Adipose tissue (tissue), 3 donors: ENCODE data around the gene SIRPA. TPM values are rescaled to one million over a fixed set of nuclear protein-coding genes. Genes with fewer than 3 reads are reported as not detected.

ENCODE experiments used
- H3K27ac ChIP-seq: one replicate; pipeline ENCODE4 v1.5.1; 2013; ENCODE audit warnings: low read depth, low read length
- WGBS, 3 donors: extraction: QIAGEN DNeasy Blood & Tissue Kit; methylation state at CpG; one replicate each; pipeline ENCODE4 v1.1.7; 2013; 5-methylcytosine and 5-hydroxymethylcytosine counted together
- polyA plus RNA-seq, 3 donors: library from polyadenylated mRNA; stranded (reverse); fragments of 200-250 nt; gene quantifications; one replicate each; pipeline ENCODE4 v1.2.3, GENCODE V29; 2013
- donor health status: healthy with polysubstance abuse.
- donor health status: Bipolar disorder and iron deficiency.
- donor health status: healthy.

Gene SIRPA
- polyA plus RNA-seq, 3 donors, result 7.9 to 36.2 (median 25.4) TPM

- 73 to 85% (median 84%) methylated on average over 10 to 11 of the region's 11 CpGs for WGBS, 3 donors
- no peak overlapping the region for H3K27ac ChIP-seq
Observed at GRCh38 chr20:1951436-1952115, 56.4 kb downstream of the SIRPA start.

DNA sequence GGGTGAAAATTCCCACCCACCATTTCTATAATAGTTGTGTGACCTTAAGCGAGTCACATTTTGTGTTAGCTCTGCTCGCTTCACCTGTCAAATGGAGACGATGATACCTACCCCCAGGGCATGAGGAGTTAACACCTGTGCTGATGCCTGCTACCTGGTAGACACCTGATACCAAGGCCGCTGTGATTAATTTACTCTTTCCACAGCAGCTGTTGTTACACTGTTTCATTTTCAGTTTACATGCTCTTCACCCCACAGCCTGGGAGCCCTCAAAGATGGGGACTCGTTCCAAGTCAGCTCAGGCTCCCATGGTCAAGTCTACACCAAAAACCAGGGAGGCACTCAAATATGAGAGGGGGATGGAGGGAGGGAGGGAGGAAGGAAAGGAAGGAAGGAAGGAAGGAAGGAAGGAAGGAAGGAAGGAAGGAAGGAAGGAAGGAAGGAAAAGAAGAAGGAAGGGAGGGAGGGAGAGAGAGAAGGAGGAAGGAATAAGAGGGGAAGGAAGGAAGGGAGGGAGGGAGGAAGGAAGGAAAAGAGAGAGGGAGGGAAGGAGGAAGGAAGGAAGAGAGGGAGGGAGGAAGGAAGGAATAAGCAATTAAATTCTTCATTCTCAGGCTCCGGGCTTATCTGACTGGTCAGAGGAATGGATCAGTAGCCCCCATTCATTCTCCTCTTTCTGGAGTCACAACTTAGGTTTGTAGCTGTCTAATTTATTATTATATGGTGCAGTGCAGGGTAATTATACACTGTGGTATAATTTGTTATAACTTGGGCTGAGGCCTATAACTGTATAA is 57.7 kb downstream of the SIRPA start:
- 41 to 76% (median 75%) methylated on average over 6 of the region's 6 CpGs for WGBS, 3 donors
- no peak overlapping the region for H3K27ac ChIP-seq

DNA sequence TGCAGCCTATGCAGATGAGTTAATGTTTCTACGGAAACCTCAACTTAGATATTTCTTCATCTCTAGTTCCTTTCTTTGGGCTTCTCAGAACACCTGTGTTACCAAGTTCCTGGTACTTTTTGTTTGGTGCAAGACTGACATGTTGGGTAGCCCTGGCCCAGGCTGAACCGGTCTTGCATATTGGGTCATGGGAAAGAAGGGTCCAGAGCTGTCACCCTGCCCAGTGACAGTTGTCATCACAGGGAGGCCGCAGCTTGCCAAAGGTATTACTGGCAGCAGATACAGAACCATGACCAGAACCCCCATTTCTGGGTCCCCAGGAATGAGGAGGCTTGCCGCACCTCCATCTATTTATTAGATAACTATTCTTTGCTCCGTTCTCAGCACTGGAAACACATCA is 58.4 kb downstream of the SIRPA start:
- WGBS, 3 donors, result 81 to 91% (median 83%) methylated on average over 5 of the region's 5 CpGs
- no peak overlapping the region for H3K27ac ChIP-seq

DNA sequence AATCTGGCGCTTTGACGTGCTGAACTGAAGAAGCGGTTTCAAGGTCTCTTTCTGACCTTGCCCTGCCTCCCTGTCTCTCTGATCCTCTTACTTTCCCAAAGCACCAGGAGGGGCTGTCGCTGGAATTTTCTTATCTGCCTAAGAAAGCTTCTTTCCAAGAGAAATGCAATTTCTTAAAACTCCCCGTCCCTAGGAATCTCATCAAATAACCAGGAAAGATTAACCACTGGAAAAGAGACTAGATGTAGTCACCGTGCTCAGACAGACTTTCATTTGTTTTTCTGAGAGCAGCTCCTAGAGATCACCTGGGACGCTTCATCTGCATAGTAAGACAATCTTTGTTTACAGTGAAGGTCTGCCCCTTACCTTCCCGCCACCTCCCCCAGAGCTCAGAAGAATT is 60.0 kb downstream of the SIRPA start:
- no peak overlapping the region for H3K27ac ChIP-seq
- 53 to 76% (median 72%) methylated on average over 8 of the region's 8 CpGs for WGBS, 3 donors

GRCh38 chr20:1958426-1958825 is 63.2 kb downstream of the SIRPA start:
- WGBS, 3 donors, result 82 to 87% (median 87%) methylated on average over 2 of the region's 2 CpGs
- H3K27ac ChIP-seq, result no peak overlapping the region

GRCh38 chr20:1959156-1959555 is 63.9 kb downstream of the SIRPA start:
- 70 to 75% (median 74%) methylated on average over 2 of the region's 2 CpGs for WGBS, 3 donors
- no peak overlapping the region for H3K27ac ChIP-seq

DNA sequence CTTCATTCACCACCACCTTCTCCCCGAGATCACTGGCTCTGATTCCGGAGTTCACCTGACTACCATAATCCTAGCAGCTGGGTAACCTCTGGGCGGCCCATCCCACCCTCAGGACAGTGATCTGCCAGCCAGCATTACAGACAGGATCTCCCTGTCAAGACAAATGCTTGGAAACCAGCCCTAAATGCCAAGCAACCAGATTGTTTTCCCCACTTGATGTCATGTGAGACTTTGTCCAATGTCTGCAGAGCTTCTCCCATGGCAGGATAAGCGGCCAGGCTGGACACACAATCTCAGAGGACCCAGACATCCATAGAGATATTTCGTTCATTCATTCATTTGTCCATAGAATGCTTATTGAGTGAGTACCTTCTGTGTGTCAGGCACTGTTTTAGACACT is 66.2 kb downstream of the SIRPA start:
- no peak overlapping the region for H3K27ac ChIP-seq
- 68 to 91% (median 87%) methylated on average over 5 of the region's 5 CpGs for WGBS, 3 donors

DNA sequence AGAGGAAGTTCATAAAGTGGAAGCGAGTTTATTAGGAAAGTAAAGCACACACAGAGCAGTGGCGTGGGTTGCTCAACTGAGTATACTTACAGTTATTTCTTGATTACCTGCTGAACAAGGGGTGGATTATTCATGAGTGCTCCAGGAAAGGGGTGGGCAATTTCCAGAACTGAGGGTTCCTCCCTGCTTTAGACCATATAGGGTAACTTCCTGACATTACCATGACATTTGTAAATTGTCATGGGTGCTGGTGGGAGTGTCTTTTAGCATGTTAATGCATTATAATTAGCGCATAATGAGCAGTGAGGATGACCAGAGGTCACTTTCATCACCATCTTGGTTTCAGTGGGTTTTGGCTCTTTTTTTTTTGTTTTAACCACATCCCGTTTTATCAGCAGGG is 68.9 kb downstream of the SIRPA start:
- WGBS, 3 donors, result 50 to 67% (median 58%) methylated on average over 4 of the region's 4 CpGs
- no peak overlapping the region for H3K27ac ChIP-seq

DNA sequence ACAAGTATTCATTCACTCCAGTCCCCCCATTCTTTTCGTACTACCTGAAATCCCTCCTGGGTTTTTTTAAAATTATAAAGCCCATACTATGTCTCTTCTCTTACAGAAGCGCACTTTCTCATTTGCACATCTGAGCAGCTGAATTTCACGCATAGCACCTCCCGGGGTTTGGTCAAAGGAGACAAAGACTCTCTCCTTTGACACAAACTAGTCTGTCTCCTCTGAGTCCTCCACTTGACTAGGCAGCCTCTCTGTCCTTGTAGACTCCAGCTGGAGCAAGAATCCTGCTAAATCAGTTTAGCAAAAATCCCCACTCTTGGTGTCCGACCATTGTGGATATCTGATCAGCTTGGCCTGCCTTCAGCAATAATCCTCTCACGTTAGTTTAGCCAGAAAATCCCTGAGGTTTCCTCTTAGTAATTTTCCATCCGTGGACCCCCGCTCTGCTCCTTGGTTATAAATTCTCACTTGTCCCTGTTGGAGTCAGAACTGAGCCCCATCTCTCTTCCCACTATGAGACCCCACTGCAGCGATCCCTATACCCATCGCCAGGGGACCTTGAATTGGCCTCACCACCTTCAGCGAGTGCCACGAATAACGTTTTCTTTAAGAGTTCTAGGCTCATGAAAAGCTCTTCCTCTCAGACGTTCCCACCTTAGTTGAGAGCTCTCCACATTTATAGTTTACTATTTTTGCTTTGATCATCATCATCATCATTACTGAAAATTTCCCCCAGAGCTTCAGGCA is 69.6 kb downstream of the SIRPA start:
- no peak overlapping the region for H3K27ac ChIP-seq
- 44 to 57% (median 56%) methylated on average over 14 of the region's 14 CpGs for WGBS, 3 donors

- H3K27ac ChIP-seq, result no peak overlapping the region
- 4 to 5% (median 4%) methylated on average over 28 of the region's 28 CpGs for WGBS, 3 donors
Observed at GRCh38 chr20:1965520-1966351, 70.5 kb downstream of the SIRPA start.

GRCh38 chr20:1968964-1969363 is 73.8 kb downstream of the SIRPA start:
- 64 to 86% (median 80%) methylated on average over 4 of the region's 4 CpGs for WGBS, 3 donors
- H3K27ac ChIP-seq, result no peak overlapping the region

GRCh38 chr20:1971893-1972586 is 76.8 kb downstream of the SIRPA start:
- WGBS, 3 donors, result 74 to 80% (median 77%) methylated on average over 5 of the region's 5 CpGs
- no peak overlapping the region for H3K27ac ChIP-seq

DNA sequence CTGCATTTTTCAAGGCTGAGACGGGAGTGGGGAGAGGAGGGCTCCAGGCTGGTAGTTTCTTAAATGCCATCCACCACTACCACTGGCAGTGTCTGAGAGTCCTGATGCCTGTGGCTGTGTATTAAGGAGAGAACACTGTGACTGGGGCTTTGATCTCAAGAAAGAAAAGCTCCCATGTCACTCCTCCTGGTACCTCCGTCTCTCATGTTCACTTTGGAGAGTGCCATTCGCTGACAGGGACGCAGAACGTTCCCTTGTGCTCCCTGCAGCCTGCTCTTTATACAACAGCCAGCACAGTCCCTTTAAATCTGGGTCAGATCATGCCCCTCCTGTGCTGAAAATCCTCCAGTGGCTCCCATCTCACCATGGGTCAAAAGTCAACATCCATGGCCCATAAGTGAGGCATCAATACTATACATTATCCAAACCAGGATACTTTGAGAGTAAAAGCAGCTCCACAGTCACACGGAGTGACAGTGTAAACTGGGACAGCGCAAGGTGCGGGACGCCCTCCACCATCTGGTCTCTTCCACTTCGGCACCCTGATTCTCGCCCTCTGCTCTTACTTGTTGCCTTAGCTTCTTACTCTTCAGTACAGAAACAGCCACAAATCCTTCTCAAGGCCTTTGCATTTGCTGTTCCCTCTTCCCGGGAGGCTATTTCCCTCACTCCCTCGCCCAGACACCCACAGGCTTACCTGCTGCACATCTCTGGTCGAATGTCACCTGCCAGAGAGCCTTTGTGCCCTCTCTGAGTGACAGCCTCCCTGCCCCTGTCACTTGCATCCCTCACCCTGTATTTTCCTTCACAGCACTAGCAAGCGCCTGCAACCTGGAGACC is 78.6 kb downstream of the SIRPA start:
- H3K27ac ChIP-seq, result no peak overlapping the region
- 52 to 75% (median 73%) methylated on average over 15 of the region's 15 CpGs for WGBS, 3 donors

DNA sequence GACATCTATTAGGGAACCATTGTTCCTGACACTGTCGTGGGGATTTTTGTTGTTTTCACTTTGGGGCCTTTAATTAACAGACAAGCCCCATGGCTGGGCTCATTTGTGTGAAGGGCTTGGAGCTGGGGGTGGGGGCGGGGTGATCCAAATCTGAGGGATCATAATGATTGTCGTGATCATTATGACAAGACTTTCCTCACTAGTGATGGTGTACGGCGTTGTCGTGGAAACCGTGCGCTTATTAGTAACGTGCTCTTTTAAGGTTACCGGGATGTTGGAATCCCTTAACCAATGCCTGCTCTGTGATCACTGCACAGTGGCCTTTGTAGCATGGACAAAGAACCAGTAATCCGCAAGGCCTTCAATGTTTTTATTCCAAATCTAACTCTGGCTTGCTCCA is 80.1 kb downstream of the SIRPA start:
- no peak overlapping the region for H3K27ac ChIP-seq
- WGBS, 3 donors, result 84 to 91% (median 90%) methylated on average over 11 of the region's 11 CpGs

- 38 to 57% (median 56%) methylated on average over 3 of the region's 3 CpGs for WGBS, 3 donors
- H3K27ac ChIP-seq, result no peak overlapping the region
Observed at GRCh38 chr20:1979106-1979778, 84.0 kb downstream of the SIRPA start.

DNA sequence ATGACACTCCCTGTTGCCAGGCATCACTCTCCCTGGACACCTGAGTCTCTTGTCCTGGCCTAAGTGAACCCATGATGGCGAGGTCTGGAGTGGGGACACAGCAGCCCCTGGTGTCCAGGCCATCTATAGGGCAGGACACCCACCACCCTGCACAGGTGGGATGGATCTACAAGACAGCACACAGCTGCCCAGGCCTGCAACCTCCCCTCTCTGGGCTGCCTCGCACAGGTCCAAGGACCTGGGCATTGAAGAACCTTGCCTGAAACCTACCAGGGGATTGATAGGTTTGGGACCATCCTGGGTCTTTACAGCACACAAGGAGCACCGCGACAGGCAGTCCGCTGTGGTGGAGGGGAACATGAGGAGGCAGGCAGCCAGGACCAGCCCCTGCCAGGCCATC is 87.5 kb downstream of the SIRPA start:
- 85 to 91% (median 85%) methylated on average over 5 of the region's 5 CpGs for WGBS, 3 donors
- H3K27ac ChIP-seq, result no peak overlapping the region

DNA sequence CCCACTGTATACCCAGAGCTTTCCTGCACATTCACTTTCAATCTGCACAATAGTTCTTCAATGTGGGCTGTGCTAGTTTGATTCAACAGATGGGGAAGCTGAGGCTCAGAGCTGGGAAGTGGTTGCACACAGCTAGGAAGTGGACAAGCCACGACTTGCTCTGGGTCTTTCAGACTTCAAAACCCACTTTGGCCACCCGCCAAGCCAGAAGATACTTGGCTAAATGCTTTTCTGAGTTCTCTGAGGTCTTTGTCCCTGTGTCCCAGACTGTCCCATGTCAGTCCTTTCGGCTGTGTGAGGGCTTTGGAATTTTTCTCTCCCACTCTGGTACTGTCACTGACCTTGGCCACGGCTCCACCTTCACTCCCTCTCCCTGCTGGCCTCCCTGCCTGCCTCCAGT is 88.1 kb downstream of the SIRPA start:
- WGBS, 3 donors, result 37 to 46% (median 39%) methylated on average over 4 of the region's 4 CpGs
- no peak overlapping the region for H3K27ac ChIP-seq
